ENCODE results near the gene GCSH. TPM values are rescaled to one million over a fixed set of nuclear protein-coding genes. Genes with fewer than 3 reads are reported as not detected.
A peak's percentile ranks its signal among the peaks of the same experiment; 100 is the strongest.

The GCSH gene
- total RNA-seq, 2 experiments from 2014 or later, result 11.7 to 42.5 TPM

DNA sequence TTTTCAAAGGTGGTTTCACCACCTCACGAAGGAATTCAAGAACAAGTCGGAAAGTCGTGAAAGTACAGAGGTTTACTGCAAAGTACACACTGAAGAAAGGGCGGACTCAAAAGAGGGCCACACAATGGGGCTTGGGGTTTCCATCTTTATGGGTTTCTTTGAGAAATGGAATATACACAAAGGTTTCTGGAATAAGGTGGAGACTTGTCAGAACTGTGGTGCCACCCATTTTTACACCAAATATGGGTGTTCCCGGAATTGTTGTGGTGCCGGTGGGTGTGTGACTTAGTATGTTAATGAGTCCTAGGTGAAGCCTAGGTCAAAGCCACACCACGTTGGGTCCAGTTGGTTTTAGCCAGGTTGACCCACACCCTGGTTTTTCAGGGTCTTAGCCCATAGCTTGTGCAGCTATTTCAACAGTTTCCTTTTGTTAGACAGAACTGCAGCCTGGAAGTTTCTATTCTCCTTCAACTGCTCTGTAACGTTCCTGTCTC lies 567 bp upstream of the GCSH start:
- BruUV-seq (replicated peaks), result no TSS peak
- Histone ChIP-seq H3K4me2 (ENCODE audit: low read length) (peak overlapping the region; percentile 44), H3K9me2 (ENCODE audit: insufficient read depth, low read length) (no peaks in the 10 kb centered on the region), H3K9me3 (ENCODE audit: low read length) (no peaks in the 10 kb centered on the region), H3K27ac (ENCODE audit: low read depth, low read length, poor library complexity, severe bottlenecking) (no peak overlapping the region), H2AFZ (ENCODE audit: low read length) (peak overlapping the region; percentile 75; the same call in 1 of the 2 replicates), H3K4me3 (ENCODE audit: low read depth, low read length, poor library complexity, severe bottlenecking) (peak overlapping the region; percentile 6), H3K36me3 (ENCODE audit: insufficient read depth, low read length) (peaks cover 3% of the 10 kb centered on the region; the same call in 1 of the 2 replicates), H3K4me1 (ENCODE audit: insufficient read depth, low read length, poor library complexity, severe bottlenecking) (peaks cover 23% of the 10 kb centered on the region), H4K20me1 (ENCODE audit: insufficient read depth, low read length) (no peaks in the 10 kb centered on the region), H3K79me2 (ENCODE audit: insufficient read depth, low read depth, low read length) (peaks cover 22% of the 10 kb centered on the region; the same call in 1 of the 2 replicates)
- TF ChIP-seq, protein P1, sequence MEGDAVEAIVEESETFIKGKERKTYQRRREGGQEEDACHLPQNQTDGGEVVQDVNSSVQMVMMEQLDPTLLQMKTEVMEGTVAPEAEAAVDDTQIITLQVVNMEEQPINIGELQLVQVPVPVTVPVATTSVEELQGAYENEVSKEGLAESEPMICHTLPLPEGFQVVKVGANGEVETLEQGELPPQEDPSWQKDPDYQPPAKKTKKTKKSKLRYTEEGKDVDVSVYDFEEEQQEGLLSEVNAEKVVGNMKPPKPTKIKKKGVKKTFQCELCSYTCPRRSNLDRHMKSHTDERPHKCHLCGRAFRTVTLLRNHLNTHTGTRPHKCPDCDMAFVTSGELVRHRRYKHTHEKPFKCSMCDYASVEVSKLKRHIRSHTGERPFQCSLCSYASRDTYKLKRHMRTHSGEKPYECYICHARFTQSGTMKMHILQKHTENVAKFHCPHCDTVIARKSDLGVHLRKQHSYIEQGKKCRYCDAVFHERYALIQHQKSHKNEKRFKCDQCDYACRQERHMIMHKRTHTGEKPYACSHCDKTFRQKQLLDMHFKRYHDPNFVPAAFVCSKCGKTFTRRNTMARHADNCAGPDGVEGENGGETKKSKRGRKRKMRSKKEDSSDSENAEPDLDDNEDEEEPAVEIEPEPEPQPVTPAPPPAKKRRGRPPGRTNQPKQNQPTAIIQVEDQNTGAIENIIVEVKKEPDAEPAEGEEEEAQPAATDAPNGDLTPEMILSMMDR (conservative IDR thresholded peaks at IDR 0.05; ENCODE audit: low read length), result no peak
- TF ChIP-seq EZH2phosphoT487 (IDR thresholded peaks at IDR 0.05; ENCODE audit: borderline replicate concordance, low read depth, low read length), result no peak
- ChIA-PET CTCF (ENCODE audit: unreplicated experiment) (no interaction called here), POLR2A (interaction anchor here (1.1 kb wide), 1 partner anchor 618 kb away, joined by 3 read pairs; no protein-coding TSS in a partner anchor)
- intact Hi-C loops (cut with micrococcal nuclease; ENCODE audit: unreplicated experiment), result loop anchor here (1.0 to 10.0 kb wide), 3 partner anchors 61 to 218 kb away; partner anchors contain the start of genes ATMIN, CMC2 and GAN
- DNase-seq (ENCODE audit: low spot score), result no peak

DNA sequence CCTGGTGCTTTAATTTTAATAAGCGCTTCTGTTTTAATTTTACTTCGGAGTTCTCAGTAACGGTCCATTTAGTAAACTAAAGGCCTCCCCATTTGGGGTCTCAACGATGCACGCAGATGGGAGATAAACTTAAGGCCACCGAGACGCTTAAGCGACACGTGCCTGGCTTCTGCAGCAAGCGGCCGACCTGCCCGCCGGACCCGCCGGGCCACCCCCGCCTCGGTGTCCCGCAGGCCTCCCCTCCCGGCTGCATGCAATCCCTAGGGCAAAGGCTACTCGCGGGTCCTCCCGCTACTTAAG lies 592 bp downstream of the GCSH start:
- POLR2A ChIA-PET, result interaction anchor here (1.6 kb wide), 1 partner anchor 12 kb away, joined by 4 read pairs; no protein-coding TSS in a partner anchor
- H2AFZ ChIP-seq (ENCODE audit: low read length), result peak overlapping the region; percentile 71
- CTCF ChIA-PET (ENCODE audit: unreplicated experiment), result no interaction called here
- no peak overlapping the region for H3K27ac ChIP-seq (ENCODE audit: low read depth, low read length, poor library complexity, severe bottlenecking)
- H4K20me1 ChIP-seq (ENCODE audit: insufficient read depth, low read length), result no peaks in the 10 kb centered on the region
- H3K9me3 ChIP-seq (ENCODE audit: low read length), result no peaks in the 10 kb centered on the region
- no peaks in the 10 kb centered on the region for H3K9me2 ChIP-seq (ENCODE audit: insufficient read depth, low read length)
- intact Hi-C loops (cut with micrococcal nuclease; ENCODE audit: unreplicated experiment), result loop anchor here (10.0 kb wide), 1 partner anchor 219 kb away; the partner anchor contains the start of gene GAN
- peak overlapping the region; percentile 78 for H3K4me2 ChIP-seq (ENCODE audit: low read length)
- H3K79me2 ChIP-seq (ENCODE audit: insufficient read depth, low read depth, low read length), result peaks cover 30% of the 10 kb centered on the region; the same call in 1 of the 2 replicates
- no peak for DNase-seq (ENCODE audit: low spot score)
- H3K36me3 ChIP-seq (ENCODE audit: insufficient read depth, low read length), result peaks cover 6% of the 10 kb centered on the region; the same call in 1 of the 2 replicates
- H3K4me3 ChIP-seq (ENCODE audit: low read depth, low read length, poor library complexity, severe bottlenecking), result peak overlapping the region; percentile 88
- H3K4me1 ChIP-seq (ENCODE audit: insufficient read depth, low read length, poor library complexity, severe bottlenecking), result peaks cover 23% of the 10 kb centered on the region
- BruUV-seq (replicated peaks), result no TSS peak
- no peak for TF ChIP-seq EZH2phosphoT487 (IDR thresholded peaks at IDR 0.05; ENCODE audit: borderline replicate concordance, low read depth, low read length)
- TF ChIP-seq, protein P1 (conservative IDR thresholded peaks at IDR 0.05; ENCODE audit: low read length), result no peak

DNA sequence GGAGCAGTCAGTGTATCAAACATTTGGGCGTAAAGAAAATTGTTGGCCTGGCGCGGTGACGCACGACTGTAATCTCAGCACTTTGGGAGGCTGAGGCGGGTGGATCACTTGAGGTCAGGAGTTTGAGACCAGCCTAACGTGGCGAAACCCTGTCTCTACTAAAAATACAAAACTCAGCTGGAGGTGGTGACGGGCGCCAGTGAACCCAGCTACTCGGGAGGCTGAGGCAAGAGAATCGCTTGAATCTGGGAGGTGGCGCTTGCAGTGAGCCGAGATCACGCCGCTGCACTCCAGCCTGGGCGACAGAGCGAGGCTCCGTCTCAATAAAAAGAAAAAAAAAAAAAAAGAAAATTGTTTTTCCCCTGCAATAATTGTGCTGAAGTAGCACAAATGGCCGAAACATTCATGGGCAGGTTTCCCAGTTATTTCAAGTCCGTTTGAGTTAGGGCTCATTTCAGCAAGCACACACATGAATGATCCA lies 1.4 kb downstream of the GCSH start:
- no peaks in the 10 kb centered on the region for H3K9me3 ChIP-seq (ENCODE audit: low read length)
- H3K27ac ChIP-seq (ENCODE audit: low read depth, low read length, poor library complexity, severe bottlenecking), result no peak overlapping the region
- H3K4me2 ChIP-seq (ENCODE audit: low read length), result peak overlapping the region; percentile 78
- H3K4me3 ChIP-seq (ENCODE audit: low read depth, low read length, poor library complexity, severe bottlenecking), result peak overlapping the region; percentile 88
- intact Hi-C loops (cut with micrococcal nuclease; ENCODE audit: unreplicated experiment), result loop anchor here (10.0 kb wide), 1 partner anchor 220 kb away; the partner anchor contains the start of gene GAN
- peak overlapping the region; percentile 8; the same call in 1 of the 2 replicates for H2AFZ ChIP-seq (ENCODE audit: low read length)
- ChIA-PET CTCF (ENCODE audit: unreplicated experiment) (no interaction called here), POLR2A (interaction anchor here (0.6 to 1.6 kb wide), 3 partner anchors 11 to 73 kb away, joined by 3 to 6 read pairs (median 4); no protein-coding TSS in a partner anchor)
- H3K9me2 ChIP-seq (ENCODE audit: insufficient read depth, low read length), result no peaks in the 10 kb centered on the region
- H3K36me3 ChIP-seq (ENCODE audit: insufficient read depth, low read length), result peaks cover 14% of the 10 kb centered on the region; the same call in 1 of the 2 replicates
- DNase-seq (ENCODE audit: low spot score), result no peak
- TF ChIP-seq, protein P1 (conservative IDR thresholded peaks at IDR 0.05; ENCODE audit: low read length), result no peak
- peaks cover 23% of the 10 kb centered on the region for H3K4me1 ChIP-seq (ENCODE audit: insufficient read depth, low read length, poor library complexity, severe bottlenecking)
- H4K20me1 ChIP-seq (ENCODE audit: insufficient read depth, low read length), result no peaks in the 10 kb centered on the region
- BruUV-seq (replicated peaks), result no TSS peak
- peaks cover 30% of the 10 kb centered on the region; the same call in 1 of the 2 replicates for H3K79me2 ChIP-seq (ENCODE audit: insufficient read depth, low read depth, low read length)
